T follicular helper cell (primary cell): Measurements from ENCODE around the gene RASSF3.
"Not testable (repeated sequence)": the region's sequence is repeated elsewhere in the genome, so short reads cannot be mapped to it uniquely, and the experiment has no call there.

Source experiments
- DNase-seq: peaks from one replicate; pipeline ENCODE4 v3.0.0-alpha.2; 2020; ENCODE audit warnings: low read depth

Gene RASSF3

DNA sequence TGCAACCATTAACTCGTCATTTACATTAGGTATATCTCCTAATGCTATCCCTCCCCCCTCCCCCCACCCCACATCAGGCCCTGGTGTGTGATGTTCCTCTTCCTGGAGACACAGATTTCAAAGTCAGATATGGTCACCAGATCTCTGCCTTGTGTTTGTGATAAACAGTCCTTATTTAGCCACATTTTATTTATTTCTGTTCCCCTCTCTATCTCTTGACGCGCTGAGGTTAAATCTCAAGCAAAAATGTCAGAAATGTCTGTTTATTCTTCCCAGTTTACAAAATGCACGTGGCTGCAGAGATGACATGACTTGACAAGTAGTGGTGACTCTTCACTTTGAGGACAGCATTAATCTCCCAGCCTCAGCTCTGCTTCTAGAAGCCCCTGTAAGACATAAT lies 11.5 kb upstream of the RASSF3 start:
- no peak for DNase-seq

DNA sequence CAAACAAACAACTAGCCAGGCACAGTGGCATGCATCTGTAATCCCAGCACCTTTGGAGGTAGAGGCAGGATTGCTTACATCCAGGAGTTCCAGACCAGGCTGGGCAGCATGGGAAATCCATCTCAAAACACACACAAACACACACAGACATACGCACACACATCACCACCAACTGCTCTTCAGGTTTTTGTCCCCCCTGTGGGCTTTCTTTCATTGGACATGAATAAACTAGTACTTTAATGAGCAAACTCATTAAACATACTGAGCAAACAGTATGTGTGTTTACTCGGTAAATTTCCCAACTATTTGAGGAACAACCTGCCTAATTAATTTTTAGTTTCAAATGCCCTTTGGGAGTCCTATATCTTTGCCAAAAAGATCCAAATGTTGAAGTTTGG lies 10.1 kb upstream of the RASSF3 start:
- DNase-seq = no peak

DNA sequence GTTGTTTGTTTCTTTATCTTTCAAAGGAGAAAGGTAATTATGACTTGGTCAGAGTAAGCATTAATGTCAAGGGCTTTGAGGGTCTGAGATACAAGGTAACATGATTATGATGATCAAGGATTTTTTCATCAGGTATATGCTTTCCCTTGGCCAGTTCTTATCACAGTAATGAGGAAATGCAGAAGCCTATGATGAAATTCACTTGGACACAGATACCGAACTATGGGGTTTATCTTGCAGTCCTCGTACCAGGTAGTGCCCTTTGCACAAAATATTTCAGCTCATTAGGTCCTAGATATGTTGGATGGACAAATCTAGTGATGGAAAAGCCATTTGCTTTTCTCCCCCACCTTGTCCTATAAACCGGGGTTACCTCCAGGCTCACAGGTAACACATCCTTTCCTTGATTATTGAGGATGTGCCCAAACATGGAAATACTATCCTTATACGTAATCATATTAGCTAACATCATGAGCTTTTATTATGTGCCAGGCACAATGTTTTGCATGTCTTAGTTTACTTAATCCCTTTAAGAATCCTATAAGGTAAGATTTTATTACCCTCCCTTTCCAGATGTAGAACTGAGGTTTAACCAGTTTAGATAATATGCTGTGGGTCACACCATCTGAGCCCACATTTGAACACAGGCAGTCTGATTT lies 7.0 kb upstream of the RASSF3 start:
- no peak for DNase-seq

DNA sequence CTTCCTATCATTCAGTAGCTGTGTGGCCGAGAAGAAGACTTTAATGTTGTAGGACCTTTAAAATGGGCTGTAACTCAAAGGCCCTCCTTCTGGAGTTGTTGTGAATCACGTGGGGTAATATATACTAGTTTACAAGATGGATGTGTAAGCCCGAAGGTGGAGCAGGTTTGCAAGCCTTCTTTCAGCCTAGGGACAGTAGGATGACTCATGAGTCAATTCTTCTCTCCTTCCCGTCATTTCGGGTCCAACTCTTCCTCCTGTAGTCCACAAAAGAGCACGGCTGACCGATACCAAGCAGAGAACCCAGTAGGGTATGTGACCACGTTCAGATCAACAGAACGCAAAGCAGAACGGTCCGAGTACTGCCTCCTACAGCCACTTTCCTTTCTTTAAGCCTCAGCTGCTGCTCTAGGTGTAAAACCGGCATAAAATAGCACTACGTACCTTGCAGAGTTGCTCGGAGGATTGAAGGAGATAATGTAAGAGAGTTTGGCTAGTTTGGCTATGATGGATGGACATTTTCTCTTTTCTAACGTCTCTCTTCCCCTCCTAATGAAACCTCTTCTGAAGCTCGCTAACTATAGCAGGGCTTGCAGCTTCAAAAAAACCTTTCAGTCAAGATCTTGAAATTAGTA lies 1.3 kb upstream of the RASSF3 start:
- DNase-seq = peak; percentile 38

DNA sequence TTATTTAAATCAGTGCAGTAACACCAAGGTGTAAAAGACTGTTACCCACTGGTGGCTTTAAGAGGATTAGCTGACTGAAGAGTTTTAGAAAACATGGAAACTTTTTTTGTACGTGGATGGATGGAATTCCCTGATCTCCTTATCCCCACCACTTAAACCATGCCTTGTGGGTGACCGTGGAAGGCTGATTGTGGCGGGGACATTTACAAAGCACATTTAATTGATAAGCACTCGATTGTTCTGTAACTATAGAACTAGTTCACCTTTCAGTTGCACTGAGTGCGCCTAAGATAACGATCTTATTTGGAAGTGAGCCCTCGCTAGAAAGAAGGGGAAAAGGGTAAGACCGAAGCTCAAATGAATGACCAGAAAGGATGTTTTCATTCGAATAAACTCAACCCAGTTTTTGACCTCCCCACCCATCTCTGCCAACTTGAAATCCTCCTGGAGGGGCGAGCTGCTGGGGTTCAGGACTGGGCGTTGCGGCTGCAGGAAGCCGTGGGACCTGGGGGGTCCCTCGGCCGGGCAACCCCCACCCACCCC lies 688 bp upstream of the RASSF3 start:
- no peak for DNase-seq

DNA sequence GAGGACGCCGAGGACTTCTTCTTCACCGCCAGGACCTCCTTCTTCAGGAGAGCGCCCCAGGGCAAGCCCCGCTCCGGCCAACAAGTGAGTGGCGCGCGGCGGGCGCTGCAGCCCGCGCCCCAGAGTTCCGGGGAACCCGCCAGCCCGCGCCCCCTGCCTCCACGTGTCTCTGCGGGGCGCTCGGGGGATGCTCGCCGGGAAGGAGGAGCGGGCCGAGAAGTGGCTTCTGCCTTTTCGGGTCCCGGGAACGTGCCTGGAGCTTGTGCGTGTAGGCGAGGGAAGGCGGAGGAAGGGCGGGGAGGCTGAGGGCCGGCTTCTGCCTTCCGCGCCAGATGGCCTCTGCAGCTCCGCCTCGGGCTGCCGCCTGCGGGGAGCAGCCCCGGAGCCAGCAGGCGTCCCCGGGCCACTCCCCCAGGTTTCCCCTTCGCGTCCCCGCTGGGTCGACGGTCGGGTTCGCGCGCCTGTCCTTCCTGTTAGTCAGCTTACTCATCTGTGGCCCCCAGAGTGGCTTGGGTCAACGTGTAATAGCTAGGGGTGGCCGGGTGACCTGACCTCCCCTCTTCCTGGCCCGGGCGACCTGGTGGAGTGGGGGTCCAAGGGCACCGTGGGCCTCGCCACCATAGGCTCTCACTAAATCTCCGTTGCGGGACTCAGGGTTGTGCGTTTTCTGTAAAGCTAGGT lies 505 bp downstream of the RASSF3 start:
- peak; percentile 44 for DNase-seq

DNA sequence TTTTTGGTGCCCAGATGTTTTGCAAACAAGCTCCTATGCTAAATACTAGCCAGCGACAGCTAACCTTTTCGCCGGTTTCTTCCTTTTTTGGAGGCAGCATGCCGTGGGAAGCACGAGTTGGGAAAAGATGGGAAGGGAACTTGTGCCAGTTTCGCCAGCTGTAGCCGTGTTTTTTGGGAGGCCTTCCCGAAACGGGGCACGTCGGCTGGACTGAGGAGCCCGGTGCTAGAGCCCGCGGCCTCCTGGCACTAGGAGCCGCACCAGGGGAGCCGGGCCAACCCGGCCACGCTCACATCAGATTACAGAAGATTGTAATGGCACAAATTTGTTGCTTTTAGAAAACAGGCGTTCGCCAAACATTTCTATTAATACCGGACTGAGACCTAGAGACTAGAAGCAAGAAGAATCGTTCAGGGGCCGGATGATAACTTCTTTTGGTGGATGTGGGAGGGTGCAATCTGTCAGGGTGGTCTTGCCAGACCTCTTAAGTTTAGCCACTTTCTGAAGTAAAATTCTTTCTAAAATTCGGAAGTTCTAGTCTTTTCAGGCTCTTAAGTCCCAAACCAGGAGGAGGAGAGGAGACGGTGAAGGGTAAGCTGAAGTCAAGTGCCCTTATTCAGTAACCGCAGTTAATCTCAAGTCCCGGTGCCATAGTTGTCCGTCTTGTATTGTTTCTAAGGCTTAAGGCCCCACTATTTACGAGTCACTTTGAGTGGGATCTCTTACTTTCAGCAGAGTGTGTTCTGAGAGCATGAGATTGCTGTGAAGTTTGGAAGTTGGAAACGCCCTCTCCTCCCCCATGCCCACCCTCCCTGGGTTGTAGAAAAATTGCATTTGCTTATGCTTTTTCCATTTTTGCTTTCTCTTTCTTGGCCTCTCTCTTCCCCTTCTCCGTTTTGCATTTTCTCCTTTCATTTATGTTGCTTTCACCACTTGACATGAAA lies 1.3 kb downstream of the RASSF3 start:
- no peak for DNase-seq

DNA sequence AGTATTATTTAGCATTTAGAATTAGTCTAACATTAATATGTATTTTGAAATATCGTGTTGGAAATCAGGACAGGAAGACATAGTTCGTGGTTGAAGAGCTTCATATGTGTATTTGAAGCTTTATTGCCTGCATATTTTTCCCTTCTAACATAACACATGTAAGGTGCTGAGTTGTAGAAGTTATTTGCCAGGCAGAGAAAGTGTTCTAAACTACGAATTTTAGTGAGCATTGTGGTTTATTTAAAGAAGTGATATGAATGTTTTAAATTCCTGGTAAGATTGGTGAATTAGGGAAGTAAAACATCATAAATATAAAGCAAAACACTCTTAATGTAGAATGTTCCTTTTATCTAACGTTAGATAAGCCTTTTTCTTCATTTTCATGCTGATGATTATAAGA lies 2.5 kb downstream of the RASSF3 start:
- no peak for DNase-seq

DNA sequence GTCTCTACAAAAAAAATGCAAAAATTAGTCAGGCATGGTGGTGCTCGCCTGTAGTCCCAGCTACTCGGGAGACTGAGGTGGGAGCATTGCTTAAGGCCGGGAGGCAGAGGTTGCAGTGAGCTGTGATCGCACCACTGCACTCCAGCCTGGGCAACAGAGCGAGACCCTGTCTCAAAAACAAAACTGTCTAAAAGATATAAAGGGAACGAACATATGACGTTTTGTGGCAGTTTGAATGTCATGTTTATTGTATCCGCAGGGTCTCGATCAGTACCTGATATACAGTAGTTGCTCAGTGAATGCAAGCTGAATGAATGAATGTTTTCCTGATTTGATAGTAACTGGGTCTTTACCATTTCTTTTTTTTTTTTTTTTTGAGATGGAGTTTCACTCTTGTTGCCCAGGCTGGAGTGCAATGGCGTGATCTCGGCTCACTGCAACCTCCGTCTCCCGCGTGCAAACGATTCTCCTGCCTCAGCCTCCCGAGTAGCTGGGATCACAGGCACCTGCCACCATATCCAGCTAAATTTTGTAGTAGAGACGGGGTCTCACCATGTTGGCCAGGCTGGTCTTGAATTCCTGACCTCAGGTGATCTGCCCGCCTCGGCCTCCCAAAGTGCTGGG lies 3.6 kb downstream of the RASSF3 start:
- not testable (repeated sequence) for DNase-seq

DNA sequence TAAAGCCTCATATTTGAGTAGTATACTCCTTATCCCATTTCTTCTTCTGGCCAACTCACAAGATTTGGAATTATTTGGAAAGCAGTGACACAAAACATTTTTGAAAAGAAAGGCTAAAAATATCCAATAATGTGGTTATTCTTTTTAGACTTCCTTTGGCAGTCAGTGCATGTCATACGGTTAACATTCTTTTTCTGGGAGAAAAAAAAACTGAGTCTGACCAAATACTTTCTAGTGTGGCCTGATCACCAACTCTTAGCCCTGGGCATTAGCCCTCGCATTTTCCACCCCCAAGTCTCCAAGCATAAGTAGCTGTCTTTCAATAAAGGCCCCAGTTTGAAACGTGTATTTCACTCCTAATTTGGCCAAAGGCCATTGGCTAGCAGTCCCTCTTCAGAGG lies 5.9 kb downstream of the RASSF3 start:
- no peak for DNase-seq

DNA sequence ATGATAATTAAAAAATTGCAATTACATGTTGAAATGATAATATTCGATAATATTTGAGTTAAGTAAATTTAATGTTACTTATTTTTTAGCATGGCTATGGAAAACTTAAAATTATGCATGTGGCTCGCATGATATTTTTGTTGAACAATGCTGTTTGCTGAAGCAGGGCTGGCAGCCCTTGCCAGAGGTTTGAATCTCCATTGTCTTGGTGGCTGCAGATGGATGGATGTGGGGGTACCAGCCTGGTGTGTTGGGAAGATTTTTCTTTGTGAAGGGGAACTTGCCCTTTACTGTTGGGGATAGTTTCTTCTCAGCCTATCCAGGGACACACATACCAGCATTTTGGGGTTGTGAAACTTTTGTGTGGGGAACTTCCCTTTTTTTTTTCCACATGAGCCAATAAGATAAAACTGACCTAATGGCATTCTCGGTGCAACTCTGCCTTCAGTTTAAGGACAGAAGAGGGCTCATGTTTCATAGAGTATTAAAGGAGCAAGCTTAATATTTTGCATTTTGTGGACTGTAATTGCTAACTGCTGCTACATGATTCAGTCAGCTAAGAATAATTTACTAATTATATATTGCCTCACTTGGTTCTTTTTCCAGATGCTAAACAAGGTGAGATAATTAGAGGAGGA lies 8.8 kb downstream of the RASSF3 start:
- no peak for DNase-seq

DNA sequence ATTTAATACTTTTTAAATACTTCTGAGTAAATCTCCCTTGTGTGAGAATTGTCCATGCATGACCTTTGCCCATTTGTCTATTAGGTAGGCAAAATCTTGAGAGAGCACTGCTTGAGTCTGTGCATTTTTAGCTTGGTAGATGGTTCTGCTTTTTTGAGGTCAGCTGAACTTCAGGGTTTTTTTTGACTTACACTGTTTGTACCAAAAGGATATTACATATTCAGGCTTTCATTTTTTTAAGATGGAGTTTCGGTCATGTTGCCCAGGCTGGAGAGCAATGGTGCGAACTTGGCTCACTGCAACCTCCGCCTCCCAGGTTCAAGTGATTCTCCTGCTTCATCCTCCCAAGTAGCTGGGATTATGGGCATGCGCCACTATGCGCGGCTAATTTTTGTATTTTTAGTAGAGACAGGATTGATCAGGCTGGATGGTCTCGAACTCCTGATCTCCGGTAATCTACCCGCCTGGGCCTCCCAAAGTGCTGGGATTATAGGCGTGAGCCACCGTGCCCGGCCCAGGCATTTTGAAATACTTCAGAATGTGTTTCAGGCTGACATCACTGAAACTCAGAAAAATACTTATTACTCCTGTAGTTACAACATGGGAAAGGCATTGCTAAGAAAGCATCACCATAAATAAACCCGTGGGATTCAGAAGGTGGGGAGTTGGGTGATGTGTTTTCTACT lies 11.1 kb downstream of the RASSF3 start:
- no peak for DNase-seq

DNA sequence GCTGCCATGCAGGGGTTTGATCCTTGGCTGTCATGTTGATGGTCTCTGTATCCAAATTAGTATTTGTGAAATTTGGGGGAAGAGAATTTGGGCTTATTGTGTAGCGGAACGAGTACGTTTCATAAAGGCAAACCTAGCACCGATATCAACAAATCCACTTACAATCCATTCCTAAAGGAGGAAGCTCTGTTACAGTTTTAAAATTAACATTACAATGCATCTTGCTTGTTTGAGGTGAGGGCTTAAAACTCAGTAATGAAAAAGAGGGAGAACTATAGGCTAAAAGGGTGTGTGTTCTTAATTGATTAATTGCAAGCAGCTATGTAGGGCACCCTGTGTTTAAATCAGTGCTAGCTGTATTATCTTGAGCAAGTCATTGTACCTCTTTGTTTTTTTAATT lies 13.7 kb downstream of the RASSF3 start:
- no peak for DNase-seq

DNA sequence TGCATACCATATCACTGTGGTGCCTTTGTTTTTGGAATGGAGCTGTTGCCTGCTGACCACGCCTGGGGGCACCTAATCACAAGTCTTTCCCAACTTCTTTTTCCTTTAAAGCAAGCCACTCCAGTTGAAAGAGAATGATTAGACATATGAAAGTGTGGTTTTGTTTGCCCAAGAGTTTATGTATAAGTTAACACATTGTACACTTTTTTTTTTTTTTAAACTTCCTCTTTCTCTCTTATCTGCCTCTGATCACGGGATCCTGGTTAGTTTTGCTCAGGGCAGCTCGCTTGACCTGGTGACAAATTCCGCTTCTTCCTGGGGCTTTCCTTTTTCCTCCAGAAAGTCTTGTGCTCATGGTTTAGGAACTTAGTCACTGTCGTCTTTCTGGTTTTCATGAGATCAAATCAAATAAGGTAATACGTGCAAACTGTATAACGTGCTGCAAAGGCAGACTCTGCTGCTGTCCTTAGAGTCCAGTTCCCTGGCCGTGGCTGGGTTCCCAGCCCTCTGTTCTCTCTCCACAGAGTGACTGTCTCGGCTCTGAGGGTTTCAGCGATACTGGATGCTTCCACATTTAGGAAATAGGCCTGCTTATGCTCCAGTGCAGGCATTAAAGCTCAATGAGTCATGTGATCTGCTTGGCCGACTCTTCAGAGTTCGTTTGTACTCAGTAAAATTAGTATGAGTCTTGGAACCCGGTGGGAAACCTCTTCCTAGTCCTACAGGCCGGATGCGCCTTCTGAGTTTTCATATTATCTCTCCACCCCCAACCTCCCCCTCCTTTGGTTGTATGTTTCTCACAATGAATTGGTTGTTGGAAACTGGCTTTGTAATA lies 15.2 kb downstream of the RASSF3 start:
- no peak for DNase-seq

DNA sequence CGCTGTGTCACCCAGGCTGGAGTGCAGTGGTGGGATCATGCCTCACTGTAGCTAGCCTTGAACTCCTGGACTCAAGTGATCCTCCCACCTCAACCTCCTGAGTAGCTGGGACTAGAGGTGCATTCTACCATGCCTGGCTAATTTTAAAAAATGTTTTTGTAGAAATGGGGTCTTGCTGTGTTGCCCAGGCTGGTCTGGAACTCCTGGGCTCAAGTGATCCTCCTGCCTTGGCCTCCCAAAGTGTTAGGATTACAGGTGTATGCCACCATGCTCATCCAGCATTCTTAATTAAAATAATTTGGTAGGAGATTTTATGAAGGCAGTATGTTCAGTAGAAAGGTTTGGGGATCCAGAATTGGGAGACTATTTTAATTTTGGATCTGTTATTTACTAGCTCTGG lies 16.3 kb downstream of the RASSF3 start:
- not testable (repeated sequence) for DNase-seq

DNA sequence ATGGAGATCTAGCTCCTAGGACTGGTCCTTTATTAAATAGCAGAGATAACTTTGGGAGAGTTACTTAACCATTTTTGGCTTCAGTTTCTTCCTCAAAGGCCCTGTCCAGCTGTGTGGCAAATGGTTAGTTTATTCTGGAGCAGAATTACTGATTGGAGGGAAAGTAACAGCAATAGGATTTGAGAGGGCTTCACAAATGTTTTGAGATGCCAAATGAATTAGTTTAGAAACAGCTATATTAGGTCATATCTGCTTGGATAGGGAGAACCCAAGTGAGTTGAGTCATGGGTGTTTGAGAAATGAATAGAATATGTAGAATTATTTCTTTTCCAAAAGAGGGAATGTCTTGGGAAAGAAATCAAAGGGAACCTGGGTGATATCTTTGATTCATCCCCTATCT lies 17.5 kb downstream of the RASSF3 start:
- no peak for DNase-seq

DNA sequence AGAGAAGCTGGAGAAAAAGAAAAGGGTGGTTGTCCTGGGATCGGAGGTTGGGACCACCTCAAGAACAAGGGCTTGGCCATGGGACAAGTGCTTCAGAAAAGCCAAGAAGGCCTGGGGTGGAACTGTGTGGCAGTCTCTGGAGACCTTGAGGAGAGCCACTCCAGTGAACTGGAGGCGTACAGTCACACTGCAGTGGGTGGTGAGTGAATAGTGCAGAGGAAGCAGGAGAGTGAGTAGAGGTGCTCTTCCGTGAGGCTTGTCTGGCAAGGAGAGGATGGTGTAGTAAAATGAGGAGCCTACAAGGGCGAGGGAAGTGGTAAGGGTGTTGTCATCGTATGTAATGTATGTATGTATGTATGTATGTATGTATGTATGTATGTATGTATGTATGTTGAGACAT lies 20.9 kb downstream of the RASSF3 start:
- no peak for DNase-seq

DNA sequence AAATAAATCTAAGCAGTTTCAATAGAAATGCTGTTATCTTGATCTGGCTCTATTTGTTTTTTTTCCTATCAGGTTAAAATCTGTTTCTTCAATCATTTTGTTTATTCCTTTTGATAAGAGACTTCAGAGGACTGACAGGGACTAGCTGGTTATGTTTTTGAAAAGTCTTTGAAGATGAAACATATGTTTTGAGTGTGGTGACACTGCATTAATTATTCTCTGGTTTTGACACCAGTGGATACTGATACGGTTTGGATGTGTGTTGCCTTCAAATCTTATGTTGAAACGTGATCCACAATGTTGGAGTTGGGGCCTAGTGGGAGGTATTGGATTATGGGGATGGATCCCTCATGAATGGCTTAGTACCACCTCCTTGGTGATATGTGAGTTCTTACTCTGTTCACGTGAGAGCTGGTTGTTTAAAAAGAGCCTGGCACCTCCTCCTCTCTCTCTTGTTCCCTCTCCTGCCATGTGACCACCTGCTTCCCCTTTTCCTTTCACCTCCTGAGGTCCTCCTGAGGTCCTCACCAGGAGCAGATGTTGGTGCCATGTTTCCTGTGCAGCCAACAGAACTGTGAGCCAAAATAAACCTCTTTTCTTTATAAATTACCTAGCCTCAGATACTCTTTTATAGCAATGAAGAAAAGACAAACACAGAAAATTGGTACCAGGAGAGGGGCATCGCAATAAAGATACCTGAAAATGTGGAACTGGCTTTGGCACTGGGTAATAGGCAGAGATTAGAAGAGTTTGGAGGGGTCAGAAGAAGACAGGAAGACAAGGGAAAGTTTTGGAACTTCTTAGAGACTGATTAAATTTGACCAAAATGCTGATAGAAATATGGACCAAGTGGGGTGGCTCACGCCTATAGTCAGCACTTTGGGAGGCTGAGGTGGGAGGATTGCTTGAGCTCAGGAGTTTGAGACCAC lies 23.0 kb downstream of the RASSF3 start:
- DNase-seq = no peak
